NCI-H510A (cell line): ENCODE data around the gene GPSM1.
"Not testable (repeated sequence)": the region's sequence is repeated elsewhere in the genome, so short reads cannot be mapped to it uniquely, and the experiment has no call there.

Experiments
- DNase-seq: peaks from one replicate; lab custom pipeline; 2025; lab: John Stamatoyannopoulos, UW

Gene GPSM1

DNA sequence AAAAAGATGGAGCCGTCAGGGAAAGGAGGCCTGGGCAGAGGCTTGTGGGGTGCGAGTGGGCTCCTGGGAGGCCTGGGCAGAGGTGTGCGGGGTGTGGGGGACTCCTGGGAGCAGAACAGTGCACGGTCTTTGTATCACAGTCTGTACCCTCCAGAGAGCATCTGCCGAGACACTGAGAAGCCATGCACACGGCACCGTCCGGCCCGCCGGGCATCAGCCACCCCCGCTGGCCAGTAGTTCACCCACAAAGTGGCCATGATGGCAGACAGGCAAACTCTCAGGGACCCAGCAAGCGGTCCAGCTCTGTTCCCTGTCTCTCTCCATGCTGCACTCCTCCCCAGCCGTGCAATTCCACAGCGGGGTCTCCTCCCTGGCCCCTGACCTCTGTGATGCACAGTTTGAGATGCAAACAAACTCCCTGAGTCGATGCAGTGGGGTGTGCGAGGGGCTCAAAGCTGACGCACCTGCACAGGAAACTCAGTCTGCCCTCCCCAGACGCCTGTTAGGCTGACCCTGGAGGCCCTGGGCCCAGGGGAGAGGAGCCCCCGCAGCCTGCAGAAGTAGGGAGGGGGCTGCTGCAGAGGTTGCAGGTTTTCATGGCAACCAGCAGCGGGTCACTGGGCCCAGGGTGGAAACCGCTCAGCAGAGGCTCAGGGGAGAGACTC, 9.1 kb upstream of the GPSM1 start:
- DNase-seq, result no peak

DNA sequence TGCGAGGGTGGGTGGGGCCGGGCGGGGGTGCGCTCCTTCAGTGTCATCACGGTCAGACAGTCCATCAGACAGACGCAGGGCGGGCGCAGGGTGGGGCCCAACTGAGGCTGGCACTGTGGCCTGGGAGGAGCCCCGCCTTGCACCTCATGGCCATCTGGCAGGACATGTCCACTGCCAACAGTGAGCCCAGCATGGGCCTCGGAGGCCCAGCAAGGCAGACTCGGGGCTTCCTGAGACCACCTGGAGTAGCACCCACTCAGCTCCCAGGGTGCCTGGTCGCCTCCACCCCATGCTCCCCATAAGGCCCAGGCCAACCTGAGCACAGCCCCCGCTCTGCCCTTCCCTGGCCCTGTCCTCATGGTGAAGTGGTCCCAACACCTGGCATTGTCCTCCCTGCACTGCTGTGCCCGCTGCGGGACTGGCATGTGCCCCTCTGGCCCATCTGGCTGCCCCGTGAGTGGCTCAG, 8.5 kb upstream of the GPSM1 start:
- DNase-seq, result no peak

GRCh38 chr9:136319244-136319643, 8.1 kb upstream of the GPSM1 start:
- DNase-seq, result not testable (repeated sequence)

GRCh38 chr9:136319955-136320354, 7.4 kb upstream of the GPSM1 start:
- DNase-seq, result not testable (repeated sequence)

- DNase-seq, result not testable (repeated sequence)
Observed at GRCh38 chr9:136320972-136321371, 6.4 kb upstream of the GPSM1 start.

DNA sequence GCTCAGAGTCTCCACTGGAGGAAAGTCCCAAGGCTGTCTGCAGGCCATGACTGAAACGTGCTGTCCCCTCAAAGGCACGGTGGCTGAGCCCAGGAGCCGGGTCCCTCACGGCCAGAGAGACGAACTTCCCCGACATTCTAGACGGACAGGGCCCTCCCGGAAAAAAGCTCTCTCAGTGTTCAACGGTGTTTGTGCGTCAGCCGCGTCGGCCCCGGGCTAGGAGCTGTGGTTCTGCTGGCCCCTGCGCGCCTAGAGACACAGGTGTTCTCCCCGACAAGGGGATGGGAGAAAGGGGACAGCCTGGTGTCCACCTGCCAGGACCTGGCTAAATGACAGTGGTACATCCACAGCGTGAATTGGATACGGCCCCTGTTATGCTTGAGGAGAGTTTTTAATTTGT, 5.8 kb upstream of the GPSM1 start:
- DNase-seq, result no peak

DNA sequence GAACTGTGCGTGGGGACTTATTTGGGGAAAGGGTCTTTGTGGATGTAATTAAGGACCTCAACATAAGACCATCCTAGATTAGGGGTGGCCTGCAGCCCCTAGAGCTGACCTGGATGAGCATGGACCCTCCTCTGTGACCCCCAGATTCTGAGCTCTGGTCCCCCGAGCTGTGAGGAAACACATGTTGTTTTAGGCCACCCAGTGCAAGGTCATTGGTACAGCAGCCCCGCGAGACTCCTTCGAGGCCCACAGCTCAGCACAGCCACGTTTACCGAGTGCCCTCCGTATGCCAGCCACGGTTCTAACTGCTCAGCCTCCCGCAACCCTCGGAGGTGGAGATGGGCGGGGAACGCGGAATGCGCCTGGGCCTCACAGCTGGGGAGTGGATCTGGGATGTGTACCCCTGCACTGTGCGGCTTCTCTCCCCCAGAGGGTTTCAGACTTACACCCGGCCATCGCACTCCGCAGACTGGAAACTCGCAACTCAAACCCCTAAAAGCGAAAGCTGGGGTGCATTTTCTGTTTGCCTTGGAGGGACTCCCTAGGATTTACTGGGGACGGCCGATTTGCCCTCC, 4.5 kb upstream of the GPSM1 start:
- DNase-seq, result no peak

DNA sequence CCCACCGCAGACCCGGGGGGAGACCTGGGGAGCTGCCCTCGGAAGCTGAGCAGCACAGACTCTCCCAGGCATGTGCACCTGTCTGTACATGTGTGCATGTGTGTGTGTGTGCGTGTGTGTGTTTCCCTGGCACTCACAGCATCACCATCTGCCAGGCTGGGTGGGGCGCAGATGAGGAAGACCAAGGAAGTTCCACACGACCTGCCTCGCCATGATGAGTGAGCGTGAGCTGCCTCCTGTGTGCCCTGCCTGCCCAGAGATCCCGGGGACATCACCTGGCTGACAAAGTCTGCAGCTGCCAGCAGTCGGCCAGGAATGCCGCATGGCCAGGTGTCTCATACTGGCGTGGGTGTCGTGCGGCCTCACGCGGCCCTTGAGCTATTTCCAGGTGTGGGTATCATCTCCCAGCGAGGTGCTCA, 4.0 kb upstream of the GPSM1 start:
- DNase-seq, result no peak

DNA sequence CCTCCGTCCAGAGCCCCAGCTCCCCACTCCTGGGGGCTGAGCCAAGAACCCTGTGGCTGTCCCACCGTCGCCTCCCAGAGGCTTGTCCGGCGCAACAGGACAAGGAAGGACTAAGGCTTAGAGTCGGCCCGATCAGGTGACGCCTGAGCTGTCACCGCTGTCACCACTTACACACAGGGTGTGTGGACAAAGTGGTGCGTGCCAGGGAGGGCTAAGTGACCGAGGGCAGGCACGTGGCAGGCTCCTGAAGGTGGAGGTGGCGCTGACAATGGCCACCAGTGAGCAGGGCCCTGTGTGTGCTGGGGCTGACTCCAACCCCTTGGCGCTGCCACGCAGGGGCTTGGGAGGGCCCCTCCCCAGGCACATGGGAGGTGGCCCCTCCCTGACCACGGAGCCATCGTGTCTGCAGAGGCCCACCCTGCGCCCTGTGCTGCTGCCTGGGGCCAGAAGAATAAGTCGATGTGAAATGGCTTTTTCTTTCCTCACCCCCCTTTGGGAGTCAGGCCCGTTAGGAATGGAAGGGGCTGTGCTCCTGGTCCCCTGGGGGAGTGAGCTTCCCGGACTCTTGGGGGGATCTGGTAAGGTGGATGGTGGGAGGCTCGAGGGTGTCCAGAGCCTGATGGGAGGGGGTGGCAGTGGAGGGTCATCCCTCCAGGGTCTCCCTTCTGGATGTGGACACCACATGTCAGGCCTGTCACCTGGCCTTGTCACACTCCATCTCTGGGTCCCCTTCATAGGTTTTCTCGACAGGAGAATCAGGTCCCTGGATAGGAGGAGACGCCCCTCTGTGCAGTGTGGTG, 2.6 kb upstream of the GPSM1 start:
- DNase-seq, result peak; percentile 44

DNA sequence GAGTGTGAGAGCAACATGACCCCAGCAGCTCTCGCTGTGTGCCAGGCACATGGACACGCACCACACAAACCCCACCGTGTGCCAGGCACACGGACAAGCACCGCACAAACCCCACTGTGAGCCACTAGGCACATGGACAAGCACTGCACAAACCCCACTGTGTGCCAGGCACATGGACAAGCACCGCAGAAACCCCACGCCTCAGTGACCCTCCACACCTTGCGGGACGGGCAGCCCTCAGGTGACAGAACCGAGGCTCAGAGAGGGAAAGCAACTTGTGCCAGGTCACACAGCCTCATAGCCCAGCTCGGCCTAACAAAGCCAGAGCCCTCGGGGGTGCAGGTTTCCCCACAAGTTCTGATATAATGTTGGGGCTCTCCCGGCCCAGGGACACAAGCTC, 2.0 kb upstream of the GPSM1 start:
- no peak for DNase-seq

- no peak for DNase-seq
Observed at GRCh38 chr9:136326061-136326760, 1.1 kb upstream of the GPSM1 start.

GRCh38 chr9:136326761-136327303, 507 bp upstream of the GPSM1 start:
- DNase-seq, result no peak

- no peak for DNase-seq
Observed at GRCh38 chr9:136328011-136328621, 777 bp downstream of the GPSM1 start.

- no peak for DNase-seq
Observed at GRCh38 chr9:136328622-136329041, 1.3 kb downstream of the GPSM1 start.

DNA sequence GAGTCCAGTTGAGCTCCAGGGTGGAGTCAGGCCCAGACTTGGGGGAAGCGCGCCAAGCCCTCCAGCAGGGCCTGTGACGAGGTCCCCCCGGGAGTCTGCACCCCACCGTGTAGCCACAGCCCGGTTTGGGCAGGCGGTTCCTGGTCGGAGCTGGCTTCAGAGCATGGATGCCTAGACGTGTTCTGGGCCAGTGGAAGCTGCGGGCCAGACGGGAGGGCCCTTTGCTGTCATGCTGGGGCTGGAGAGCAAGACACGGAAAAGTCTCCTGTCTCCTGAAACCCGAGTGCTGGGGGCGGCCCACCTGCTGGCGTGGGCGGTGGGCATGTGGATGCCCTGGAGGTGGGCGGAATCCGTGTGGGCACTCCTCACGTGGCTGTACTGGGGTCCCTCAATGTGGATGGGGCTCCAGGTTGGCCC, 1.9 kb downstream of the GPSM1 start:
- DNase-seq, result no peak

GRCh38 chr9:136329636-136330405, 2.5 kb downstream of the GPSM1 start:
- no peak for DNase-seq

DNA sequence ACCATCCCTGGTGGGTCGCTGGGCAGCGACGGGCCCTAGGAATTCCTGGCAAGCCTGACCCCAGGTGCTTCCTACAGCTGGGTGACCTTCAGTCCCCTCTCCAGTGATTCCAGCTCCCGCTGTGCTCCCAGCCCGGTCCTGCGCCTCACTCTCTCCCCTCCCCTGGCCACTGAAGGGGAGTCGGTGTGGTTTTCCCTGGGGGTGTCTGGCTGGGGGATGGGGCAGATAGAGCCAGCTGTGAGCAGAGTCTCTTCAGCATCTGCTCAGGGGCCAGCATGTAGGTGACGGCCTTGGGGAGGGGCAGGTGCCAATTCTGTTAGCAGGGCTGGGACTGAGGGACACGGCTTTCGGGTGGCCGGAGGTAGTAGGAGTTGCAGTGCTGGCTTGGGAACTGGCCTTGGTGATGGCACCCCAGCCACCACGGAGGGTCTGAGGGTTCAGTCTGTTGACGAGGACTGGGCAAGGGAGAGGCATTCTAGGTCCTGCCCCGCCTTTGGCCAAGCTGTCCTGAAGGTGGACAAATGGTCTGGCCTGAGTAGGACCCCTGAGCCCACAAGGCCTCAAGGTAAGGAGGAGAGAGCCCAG, 3.2 kb downstream of the GPSM1 start:
- no peak for DNase-seq

DNA sequence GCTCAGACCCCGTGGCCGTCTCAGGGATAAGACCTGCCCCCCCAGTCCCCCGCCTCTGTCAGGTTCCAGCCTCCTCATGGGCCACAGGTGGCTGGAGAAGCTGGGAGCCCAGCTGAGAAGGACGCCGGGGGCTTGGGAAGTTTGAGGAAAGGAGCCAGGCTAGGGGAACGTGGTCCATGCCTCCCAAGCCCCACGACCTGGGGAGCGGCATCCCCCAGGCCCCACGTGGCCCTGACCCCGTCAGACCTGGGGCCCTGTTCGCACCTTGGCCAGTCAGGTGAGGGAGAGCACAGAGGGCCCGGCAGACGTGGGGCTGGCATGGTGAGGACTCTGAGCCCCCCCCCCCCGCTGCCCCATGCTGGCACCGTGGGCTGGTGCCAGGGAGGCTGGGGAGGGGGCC, 3.7 kb downstream of the GPSM1 start:
- DNase-seq, result no peak

- DNase-seq, result no peak
Observed at GRCh38 chr9:136331556-136332481, 4.5 kb downstream of the GPSM1 start.
